HCT116 (cell line): ENCODE data around the gene PCDH15.

Source experiments
- EZH2 ChIP-seq: fragments of 200-600 bp; sonication (generic); IDR thresholded peaks from 2 replicates; pipeline ENCODE4 v1.6.1; 2017; ENCODE audit warnings: antibody characterized with exemption, mixed run types
- FOSL1 ChIP-seq: IDR thresholded peaks from 2 replicates; pipeline ENCODE4 v1.6.1; 2012; ENCODE audit warnings: low read depth
- POLR2A ChIP-seq: IDR thresholded peaks from 2 replicates; pipeline ENCODE4 v1.7.0; 2011; ENCODE audit warnings: borderline replicate concordance; ENCODE audit not compliant: insufficient read depth, insufficient read length; ENCODE audit errors: extremely low read depth
- POLR2AphosphoS5 ChIP-seq: IDR thresholded peaks from 2 replicates; pipeline ENCODE4 v1.6.1; 2011; ENCODE audit warnings: mild to moderate bottlenecking, low read depth, low read length, moderate library complexity
- RAD21 ChIP-seq: IDR thresholded peaks from 2 replicates; pipeline ENCODE4 v1.6.1; 2012; ENCODE audit warnings: low read depth, mild to moderate bottlenecking
- TCF7L2 ChIP-seq: IDR thresholded peaks from 2 replicates; pipeline ENCODE4 v1.7.0; 2011; ENCODE audit warnings: borderline replicate concordance, inconsistent platforms; ENCODE audit not compliant: insufficient read depth, insufficient read length; ENCODE audit errors: extremely low read depth
- ZNF274 ChIP-seq: fragments of 200-500 bp; sonication (Bioruptor generic); IDR thresholded peaks from 2 replicates; pipeline ENCODE4 v1.6.1; 2014; ENCODE audit warnings: mild to moderate bottlenecking, low read depth, low read length, inconsistent platforms
- TF ChIP-seq, protein P1 (sequence below), 3 experiments: fragments of 200-600 bp in 1 of 3; sonication (generic) in 1 of 3; IDR thresholded peaks in 2 of 3; conservative IDR thresholded peaks in 1 of 3; 2 replicates each; pipeline ENCODE4 v1.5.1; 2012 to 2017; ENCODE audit warnings: low read depth in 2 of 3, low read length in 2 of 3, antibody characterized with exemption in 1 of 3, borderline replicate concordance in 1 of 3, control low read depth in 1 of 3, mild to moderate bottlenecking in 1 of 3, mixed read lengths in 1 of 3, mixed run types in 1 of 3, moderate library complexity in 1 of 3; ENCODE audit not compliant: insufficient read depth in 1 of 3
- TF ChIP-seq, protein P2 (sequence below): IDR thresholded peaks from 2 replicates; pipeline ENCODE4 v1.6.1; 2012

DNA sequence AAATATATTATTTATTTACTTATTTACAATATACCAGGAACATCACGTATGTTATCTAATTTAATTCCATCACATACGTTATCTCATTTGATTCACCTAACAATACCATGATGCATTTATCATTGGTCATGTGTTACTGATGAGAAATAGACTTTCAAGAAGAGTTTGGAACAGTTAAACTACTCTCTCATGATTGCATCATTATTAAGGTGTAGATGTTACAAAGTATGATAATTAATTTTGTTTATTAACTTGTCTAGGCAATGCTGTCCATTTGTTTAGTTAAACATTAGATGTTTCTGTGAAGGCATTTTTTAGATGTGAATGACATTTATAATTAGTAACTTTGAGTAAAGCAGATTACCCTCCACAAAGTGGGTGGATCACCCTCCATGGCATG, 32.0 kb upstream of the PCDH15 start:
- TF ChIP-seq POLR2AphosphoS5 = no peak
- TF ChIP-seq, protein P1, sequence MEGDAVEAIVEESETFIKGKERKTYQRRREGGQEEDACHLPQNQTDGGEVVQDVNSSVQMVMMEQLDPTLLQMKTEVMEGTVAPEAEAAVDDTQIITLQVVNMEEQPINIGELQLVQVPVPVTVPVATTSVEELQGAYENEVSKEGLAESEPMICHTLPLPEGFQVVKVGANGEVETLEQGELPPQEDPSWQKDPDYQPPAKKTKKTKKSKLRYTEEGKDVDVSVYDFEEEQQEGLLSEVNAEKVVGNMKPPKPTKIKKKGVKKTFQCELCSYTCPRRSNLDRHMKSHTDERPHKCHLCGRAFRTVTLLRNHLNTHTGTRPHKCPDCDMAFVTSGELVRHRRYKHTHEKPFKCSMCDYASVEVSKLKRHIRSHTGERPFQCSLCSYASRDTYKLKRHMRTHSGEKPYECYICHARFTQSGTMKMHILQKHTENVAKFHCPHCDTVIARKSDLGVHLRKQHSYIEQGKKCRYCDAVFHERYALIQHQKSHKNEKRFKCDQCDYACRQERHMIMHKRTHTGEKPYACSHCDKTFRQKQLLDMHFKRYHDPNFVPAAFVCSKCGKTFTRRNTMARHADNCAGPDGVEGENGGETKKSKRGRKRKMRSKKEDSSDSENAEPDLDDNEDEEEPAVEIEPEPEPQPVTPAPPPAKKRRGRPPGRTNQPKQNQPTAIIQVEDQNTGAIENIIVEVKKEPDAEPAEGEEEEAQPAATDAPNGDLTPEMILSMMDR (IDR thresholded peaks at IDR 0.05 in 2 of 3, conservative IDR thresholded peaks at IDR 0.05 in 1 of 3; ENCODE audit: borderline replicate concordance in 1 of 3, insufficient read depth in 1 of 3, low read depth in 2 of 3, low read length in 2 of 3) = no peak
- TF ChIP-seq FOSL1 = no peak
- no peak for TF ChIP-seq EZH2
- TF ChIP-seq RAD21 = no peak
- no peak for TF ChIP-seq POLR2A
- no peak for TF ChIP-seq ZNF274
- TF ChIP-seq, protein P2, sequence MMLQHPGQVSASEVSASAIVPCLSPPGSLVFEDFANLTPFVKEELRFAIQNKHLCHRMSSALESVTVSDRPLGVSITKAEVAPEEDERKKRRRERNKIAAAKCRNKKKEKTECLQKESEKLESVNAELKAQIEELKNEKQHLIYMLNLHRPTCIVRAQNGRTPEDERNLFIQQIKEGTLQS = no peak
- no peak for TF ChIP-seq TCF7L2
